ENCODE data around the gene ETV5. TPM values are rescaled to one million over a fixed set of nuclear protein-coding genes. Genes with fewer than 3 reads are reported as not detected.

The ETV5 gene
- total RNA-seq, 4 donors from 2014 or later = 1.9 to 12.2 (median 4.0) TPM; not detected in 1

DNA sequence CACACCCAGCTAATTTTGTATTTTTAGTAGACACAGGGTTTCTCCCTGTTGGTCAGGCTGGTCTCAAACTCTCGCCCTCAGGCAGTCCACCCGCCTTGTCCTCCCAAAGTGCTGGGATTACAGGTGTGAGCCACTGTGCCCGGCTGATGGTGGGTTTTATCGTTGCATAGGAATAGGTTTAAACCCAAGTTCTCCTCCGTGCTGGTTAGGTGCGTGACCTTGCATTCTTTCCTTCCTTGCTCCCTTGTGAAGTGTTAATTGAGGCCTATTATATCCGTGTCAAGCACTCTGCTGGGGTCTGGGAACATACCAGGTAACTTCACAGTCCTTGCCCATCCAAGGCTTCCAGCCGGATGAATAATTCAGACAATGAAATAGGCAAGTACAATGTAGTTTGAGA is 19.3 kb upstream of the ETV5 start:
- in situ Hi-C loops (cut with MboI; ENCODE audit: low pct_ligation_motif_present in 1 of 4, low pct_unique_long_range_greater_than_20kb in 1 of 4, low sequenced_read_pairs in 3 of 4) (no loop called here), intact Hi-C loops (cut with DNase I; ENCODE audit: low total_unique reads) (no loop called here)
- Histone ChIP-seq H3K36me3 (no peaks in the 10 kb centered on the region), H3K4me1 (no peaks in the 10 kb centered on the region), H3K27ac (no peak overlapping the region), H3K9me3 (no peaks in the 10 kb centered on the region), H3K4me3 (no peak overlapping the region), H3K27me3 (no peaks in the 10 kb centered on the region)
- 87 to 88% methylated on average over 1 to 8 of the region's 8 CpGs for WGBS, 2 donors (ENCODE audit: low coverage in 1 of 2)
- TF ChIP-seq CTCF (IDR thresholded peaks at IDR 0.05) (no peak), POLR2AphosphoS5 (IDR thresholded peaks at IDR 0.05) (no peak), EP300 (IDR thresholded peaks at IDR 0.05; ENCODE audit: low read depth) (no peak), POLR2A (IDR thresholded peaks at IDR 0.05) (no peak)
- DNase-seq = no peak

- H3K9me3 ChIP-seq = no peaks in the 10 kb centered on the region
- H3K27ac ChIP-seq = no peak overlapping the region
- H3K4me3 ChIP-seq = no peak overlapping the region
- WGBS, 2 donors (ENCODE audit: low coverage in 1 of 2) = 88 to 100% methylated on average over 7 of the region's 7 CpGs
- in situ Hi-C loops (cut with MboI; ENCODE audit: low pct_ligation_motif_present in 1 of 4, low pct_unique_long_range_greater_than_20kb in 1 of 4, low sequenced_read_pairs in 3 of 4) (no loop called here), intact Hi-C loops (cut with DNase I; ENCODE audit: low total_unique reads) (no loop called here)
- no peaks in the 10 kb centered on the region for H3K36me3 ChIP-seq
- no peaks in the 10 kb centered on the region for H3K4me1 ChIP-seq
- DNase-seq = no peak
- no peaks in the 10 kb centered on the region for H3K27me3 ChIP-seq
- TF ChIP-seq POLR2A (IDR thresholded peaks at IDR 0.05) (no peak), EP300 (IDR thresholded peaks at IDR 0.05; ENCODE audit: low read depth) (no peak), POLR2AphosphoS5 (IDR thresholded peaks at IDR 0.05) (no peak), CTCF (IDR thresholded peaks at IDR 0.05) (no peak)
Observed at GRCh38 chr3:186127463-186127862, 18.6 kb upstream of the ETV5 start.

GRCh38 chr3:186125118-186125517 is 16.2 kb upstream of the ETV5 start:
- no peaks in the 10 kb centered on the region for H3K4me1 ChIP-seq
- in situ Hi-C loops (cut with MboI; ENCODE audit: low pct_ligation_motif_present in 1 of 4, low pct_unique_long_range_greater_than_20kb in 1 of 4, low sequenced_read_pairs in 3 of 4) = no loop called here
- H3K9me3 ChIP-seq = no peaks in the 10 kb centered on the region
- no peak for TF ChIP-seq POLR2A (IDR thresholded peaks at IDR 0.05)
- TF ChIP-seq POLR2AphosphoS5 (IDR thresholded peaks at IDR 0.05) = no peak
- TF ChIP-seq CTCF (IDR thresholded peaks at IDR 0.05) = no peak
- no peak for TF ChIP-seq EP300 (IDR thresholded peaks at IDR 0.05; ENCODE audit: low read depth)
- no peaks in the 10 kb centered on the region for H3K36me3 ChIP-seq
- H3K27ac ChIP-seq = no peak overlapping the region
- 90 to 92% methylated on average over 2 of the region's 2 CpGs for WGBS, 2 donors (ENCODE audit: low coverage in 1 of 2)
- intact Hi-C loops (cut with DNase I; ENCODE audit: low total_unique reads) = no loop called here
- DNase-seq = no peak
- no peak overlapping the region for H3K4me3 ChIP-seq
- no peaks in the 10 kb centered on the region for H3K27me3 ChIP-seq

GRCh38 chr3:186124592-186124991 is 15.7 kb upstream of the ETV5 start:
- WGBS, 2 donors (ENCODE audit: low coverage in 1 of 2) = 72 to 76% methylated on average over 2 to 5 of the region's 5 CpGs
- no peak for DNase-seq

More at GRCh38 chr3:186124592-186124991, 15.7 kb upstream of the ETV5 start:
- H3K36me3 ChIP-seq = no peaks in the 10 kb centered on the region
- in situ Hi-C loops (cut with MboI; ENCODE audit: low pct_ligation_motif_present in 1 of 4, low pct_unique_long_range_greater_than_20kb in 1 of 4, low sequenced_read_pairs in 3 of 4) = loop anchor here in 1 of 4 donors (25.0 kb wide), 1 partner anchor 663 kb away; the partner anchor contains the start of gene EIF4A2
- no peaks in the 10 kb centered on the region for H3K9me3 ChIP-seq
- H3K4me3 ChIP-seq = no peak overlapping the region
- intact Hi-C loops (cut with DNase I; ENCODE audit: low total_unique reads) = no loop called here
- no peaks in the 10 kb centered on the region for H3K4me1 ChIP-seq
- no peak overlapping the region for H3K27ac ChIP-seq
- no peaks in the 10 kb centered on the region for H3K27me3 ChIP-seq
- TF ChIP-seq CTCF (IDR thresholded peaks at IDR 0.05) (no peak), EP300 (IDR thresholded peaks at IDR 0.05; ENCODE audit: low read depth) (no peak), POLR2A (IDR thresholded peaks at IDR 0.05) (no peak), POLR2AphosphoS5 (IDR thresholded peaks at IDR 0.05) (no peak)

Measured in transverse colon (tissue), 4 donors.